Prostate gland (tissue), 2 donors: ENCODE data around the gene BCAP31. TPM values are rescaled to one million over a fixed set of nuclear protein-coding genes. Genes with fewer than 3 reads are reported as not detected.

Experiments
- DNase-seq: peaks from one replicate; pipeline ENCODE4 v3.0.0-alpha.2; 2019; ENCODE audit warnings: low spot score
- H3K27ac ChIP-seq, 2 donors: fragments of 200-600 bp; sonication (generic); 2 replicates each; pipeline ENCODE4 v1.5.1; 2017 to 2019
- H3K27me3 ChIP-seq: fragments of 200-600 bp; sonication (generic); replicated peaks from 2 replicates; pipeline ENCODE4 v1.5.1; 2019; ENCODE audit not compliant: insufficient read depth
- H3K36me3 ChIP-seq, 2 donors: fragments of 200-600 bp; sonication (generic); 1 replicate in 1 of 2; 2 replicates in 1 of 2; pipeline versions ENCODE4 v1.5.1 to v1.8.1; 2017 to 2019
- H3K4me1 ChIP-seq: fragments of 200-600 bp; sonication (generic); replicated peaks from 2 replicates; pipeline ENCODE4 v1.5.1; 2019
- H3K4me3 ChIP-seq, 2 donors: fragments of 200-600 bp; sonication (generic); 2 replicates each; pipeline ENCODE4 v1.5.1; 2017 to 2019
- H3K9me3 ChIP-seq: fragments of 200-600 bp; sonication (generic); 2 replicates; pipeline ENCODE4 v1.5.1; 2017
- POLR2A ChIP-seq: fragments of 450-650 bp; IDR thresholded peaks from one replicate; pipeline ENCODE4 v1.6.1; 2016; ENCODE audit warnings: antibody characterized with exemption, mild to moderate bottlenecking
- POLR2AphosphoS5 ChIP-seq: sonication (generic); formaldehyde crosslinking; IDR thresholded peaks from one replicate; pipeline ENCODE4 v1.6.1; 2017; ENCODE audit warnings: antibody characterized with exemption
- WGBS: methylation state at CpG from one replicate; pipeline ENCODE4 v1.1.5; 2018; 5-methylcytosine and 5-hydroxymethylcytosine counted together
- intact Hi-C: fragments of 100-400 bp; cut with DNase I; formaldehyde crosslinking; loops from one replicate; pipeline ENCODE4 v1.14.2; 2022
- total RNA-seq, 2 donors: library from RNA; depleted of rRNA; stranded (reverse); fragments of >200 nt; gene quantifications; one replicate each; pipeline ENCODE4 v1.1.0, GENCODE V29; 2016
- TF ChIP-seq, protein P1 (sequence below), 4 experiments: fragments of 200-600 bp in 2 of 4; fragments of 450-650 bp in 2 of 4; sonication (generic) in 2 of 4; IDR thresholded peaks; 1 replicate in 3 of 4; 2 replicates in 1 of 4; pipeline ENCODE4 v1.5.1; 2016 to 2019; ENCODE audit warnings: antibody characterized with exemption in 4 of 4, mild to moderate bottlenecking in 2 of 4, moderate library complexity in 2 of 4

Gene BCAP31
- total RNA-seq, 2 donors from 2014 or later: 144 to 244 TPM

DNA sequence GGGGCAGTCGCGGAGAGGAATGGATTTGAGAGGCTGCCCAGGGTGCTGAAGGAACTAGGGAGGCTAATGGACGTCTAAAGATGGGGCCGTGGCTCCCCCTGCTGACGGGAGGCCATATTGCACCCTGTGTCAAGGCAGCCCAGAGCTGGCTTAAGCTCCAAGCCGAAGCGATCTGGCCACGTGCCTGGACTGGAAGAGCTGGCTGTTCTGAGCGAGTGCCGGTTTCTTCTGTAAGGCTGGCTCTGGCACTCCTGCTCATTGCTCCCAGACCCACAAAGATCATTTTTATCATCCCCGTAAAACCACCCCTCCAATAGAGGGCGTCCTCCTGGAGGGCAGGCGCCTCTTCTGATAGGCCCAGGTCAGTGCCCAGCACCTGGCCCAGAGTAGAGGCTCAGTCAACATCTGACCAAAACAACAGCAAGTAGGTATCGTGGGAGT is 56.2 kb downstream of the BCAP31 start:
- TF ChIP-seq POLR2A: no peak
- TF ChIP-seq, protein P1, sequence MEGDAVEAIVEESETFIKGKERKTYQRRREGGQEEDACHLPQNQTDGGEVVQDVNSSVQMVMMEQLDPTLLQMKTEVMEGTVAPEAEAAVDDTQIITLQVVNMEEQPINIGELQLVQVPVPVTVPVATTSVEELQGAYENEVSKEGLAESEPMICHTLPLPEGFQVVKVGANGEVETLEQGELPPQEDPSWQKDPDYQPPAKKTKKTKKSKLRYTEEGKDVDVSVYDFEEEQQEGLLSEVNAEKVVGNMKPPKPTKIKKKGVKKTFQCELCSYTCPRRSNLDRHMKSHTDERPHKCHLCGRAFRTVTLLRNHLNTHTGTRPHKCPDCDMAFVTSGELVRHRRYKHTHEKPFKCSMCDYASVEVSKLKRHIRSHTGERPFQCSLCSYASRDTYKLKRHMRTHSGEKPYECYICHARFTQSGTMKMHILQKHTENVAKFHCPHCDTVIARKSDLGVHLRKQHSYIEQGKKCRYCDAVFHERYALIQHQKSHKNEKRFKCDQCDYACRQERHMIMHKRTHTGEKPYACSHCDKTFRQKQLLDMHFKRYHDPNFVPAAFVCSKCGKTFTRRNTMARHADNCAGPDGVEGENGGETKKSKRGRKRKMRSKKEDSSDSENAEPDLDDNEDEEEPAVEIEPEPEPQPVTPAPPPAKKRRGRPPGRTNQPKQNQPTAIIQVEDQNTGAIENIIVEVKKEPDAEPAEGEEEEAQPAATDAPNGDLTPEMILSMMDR (IDR thresholded peaks at IDR 0.05): peak; percentile 40 to 84 (median 74)
- peak; percentile 44 for TF ChIP-seq POLR2AphosphoS5
- H3K4me3 ChIP-seq: no peak overlapping the region
- intact Hi-C loops: loop anchor here (5.0 to 10.0 kb wide), 2 partner anchors 53 to 131 kb away; no protein-coding TSS in a partner anchor
- no peaks in the 10 kb centered on the region for H3K27me3 ChIP-seq
- no peak overlapping the region for H3K27ac ChIP-seq
- H3K36me3 ChIP-seq: no peaks in the 10 kb centered on the region
- DNase-seq: peak; percentile 79
- 17% methylated on average over 9 of the region's 14 CpGs for WGBS
- H3K9me3 ChIP-seq: no peaks in the 10 kb centered on the region
- no peaks in the 10 kb centered on the region for H3K4me1 ChIP-seq

DNA sequence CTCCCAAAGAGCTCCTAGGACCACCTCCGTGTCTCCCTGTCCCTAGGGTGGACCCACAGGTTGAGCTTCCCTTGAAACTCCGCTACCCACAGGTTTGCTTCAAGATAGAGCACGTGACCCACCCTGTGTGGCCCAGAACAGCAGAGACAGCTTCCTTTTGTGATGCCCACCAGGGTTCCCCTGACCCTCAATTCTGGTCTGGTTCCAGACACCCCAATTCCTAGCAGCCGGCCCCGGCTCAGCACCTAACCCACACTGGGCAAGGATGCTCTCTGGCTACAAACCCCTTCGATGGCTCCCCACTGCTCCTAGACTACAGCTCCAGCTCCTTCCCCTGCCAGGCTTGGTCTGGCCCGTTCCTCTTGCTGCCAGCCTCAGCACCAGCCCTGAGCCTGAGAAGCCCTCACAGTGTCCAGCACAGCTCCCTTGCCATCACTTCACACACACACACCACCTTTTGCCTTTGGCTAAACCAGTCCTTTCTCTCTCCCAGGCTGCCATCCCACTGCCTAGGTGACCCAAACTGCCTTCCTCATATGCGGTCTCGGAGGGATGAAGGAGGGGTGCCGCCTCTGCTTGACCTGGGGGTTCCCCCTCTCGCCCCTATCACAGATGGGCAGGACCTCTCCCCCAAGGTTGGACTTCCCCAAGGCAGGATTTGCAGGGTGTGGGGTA is 56.8 kb downstream of the BCAP31 start:
- H3K27ac ChIP-seq: no peak overlapping the region
- WGBS: 74% methylated on average over 7 of the region's 11 CpGs
- H3K4me3 ChIP-seq: no peak overlapping the region
- TF ChIP-seq POLR2A (no peak), POLR2AphosphoS5 (no peak)
- TF ChIP-seq, protein P1 (IDR thresholded peaks at IDR 0.05): no peak
- no peaks in the 10 kb centered on the region for H3K27me3 ChIP-seq
- no peaks in the 10 kb centered on the region for H3K4me1 ChIP-seq
- DNase-seq: no peak
- intact Hi-C loops: loop anchor here (5.0 to 10.0 kb wide), 2 partner anchors 53 to 130 kb away; no protein-coding TSS in a partner anchor
- H3K36me3 ChIP-seq: no peaks in the 10 kb centered on the region
- H3K9me3 ChIP-seq: no peaks in the 10 kb centered on the region

DNA sequence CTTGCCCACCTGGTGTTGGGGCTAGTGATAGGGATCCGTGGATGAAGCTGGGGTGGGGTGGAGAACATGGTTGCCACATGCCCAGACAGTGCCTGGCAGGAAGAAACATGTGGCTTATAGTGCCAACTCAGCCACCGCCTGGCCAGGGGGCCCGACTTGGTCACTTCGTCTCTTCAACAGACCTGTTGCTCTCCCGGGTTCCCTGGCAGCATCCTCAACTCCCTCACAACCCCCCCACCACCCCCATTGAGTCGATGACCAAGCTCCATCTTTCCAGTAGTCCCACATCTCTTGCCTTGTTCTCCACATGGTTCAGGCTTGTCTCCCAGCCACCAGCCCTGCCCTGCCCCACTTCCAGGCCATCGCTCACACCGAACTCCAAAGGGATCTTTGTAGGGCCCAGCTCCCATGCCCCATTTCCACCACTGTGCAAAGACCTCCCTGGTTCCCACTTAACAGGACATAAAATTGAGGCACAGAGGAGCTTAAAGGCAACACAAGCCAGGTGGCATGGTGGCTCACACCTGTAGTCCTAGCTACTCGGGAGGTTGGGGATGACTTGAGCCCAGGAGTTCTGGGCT is 58.4 kb downstream of the BCAP31 start:
- WGBS: 73% methylated on average over 7 of the region's 9 CpGs
- no peaks in the 10 kb centered on the region for H3K36me3 ChIP-seq
- H3K27me3 ChIP-seq: no peaks in the 10 kb centered on the region
- no peaks in the 10 kb centered on the region for H3K9me3 ChIP-seq
- intact Hi-C loops: loop anchor here (5.0 to 10.0 kb wide), 2 partner anchors 51 to 129 kb away; no protein-coding TSS in a partner anchor
- no peak overlapping the region for H3K27ac ChIP-seq
- DNase-seq: no peak
- H3K4me1 ChIP-seq: no peaks in the 10 kb centered on the region
- H3K4me3 ChIP-seq: no peak overlapping the region
- TF ChIP-seq POLR2AphosphoS5 (no peak), POLR2A (no peak)
- TF ChIP-seq, protein P1 (IDR thresholded peaks at IDR 0.05): no peak

DNA sequence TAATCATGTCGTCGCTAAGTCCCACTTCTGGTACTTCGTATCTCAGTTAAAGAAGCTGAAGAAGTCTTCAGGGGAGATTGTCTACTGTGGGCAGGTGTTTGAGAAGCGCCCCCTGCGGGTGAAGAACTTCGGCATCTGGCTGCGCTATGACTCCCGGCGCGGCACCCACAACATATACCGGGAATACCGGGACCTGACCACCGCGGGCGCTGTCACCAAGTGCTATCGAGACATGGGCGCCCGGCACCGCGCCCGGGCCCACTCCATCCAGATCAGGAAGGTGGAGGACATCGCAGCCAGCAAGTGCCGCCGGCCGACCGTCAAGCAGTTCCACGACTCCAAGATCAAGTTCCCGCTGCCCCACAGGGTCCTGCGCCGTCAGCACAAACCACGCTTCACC is 61.9 kb downstream of the BCAP31 start:
- no peak overlapping the region for H3K4me3 ChIP-seq

More for the DNA sequence above, 61.9 kb downstream of the BCAP31 start:
- Histone ChIP-seq H3K27me3 (no peaks in the 10 kb centered on the region), H3K27ac (no peak overlapping the region), H3K9me3 (no peaks in the 10 kb centered on the region), H3K4me1 (no peaks in the 10 kb centered on the region), H3K36me3 (no peaks in the 10 kb centered on the region)
- DNase-seq: peak; percentile 24
- TF ChIP-seq POLR2A (no peak), POLR2AphosphoS5 (no peak)
- TF ChIP-seq, protein P1 (IDR thresholded peaks at IDR 0.05): peak in 2 of 4 experiments; percentile 27 to 37
- 10% methylated on average over 3 of the region's 31 CpGs for WGBS
- intact Hi-C loops: loop anchor here (10.0 kb wide), 1 partner anchor 47 kb away; no protein-coding TSS in a partner anchor
